ENCODE measurements around the gene IL37. TPM values are rescaled to one million over a fixed set of nuclear protein-coding genes. Genes with fewer than 3 reads are reported as not detected.

The IL37 gene
- total and polyA plus RNA-seq, 9 donors, result not detected

DNA sequence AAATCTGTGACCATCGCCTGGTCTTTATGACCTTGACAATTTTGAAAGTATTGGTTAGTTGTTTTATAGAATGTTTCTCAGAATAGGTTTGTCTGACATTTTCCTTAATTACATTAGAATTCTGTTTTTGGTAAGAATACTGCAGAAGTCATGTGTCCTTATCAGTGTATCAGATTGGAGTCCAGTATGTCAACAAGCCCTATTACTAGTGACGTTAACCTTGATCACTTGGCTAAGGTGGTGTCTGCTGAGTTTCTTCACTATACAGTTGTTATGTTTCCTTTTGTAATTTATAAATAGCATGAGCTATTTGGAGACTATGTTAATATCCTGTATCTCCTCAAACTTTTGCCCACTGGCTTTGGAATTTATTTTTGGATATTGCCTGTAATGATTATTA, 56.1 kb downstream of the IL37 start:
- Histone ChIP-seq H3K4me1 (ENCODE audit: insufficient read depth) (no peaks in the 10 kb centered on the region), H3K36me3 (no peaks in the 10 kb centered on the region), H3K27me3 (no peaks in the 10 kb centered on the region), H3K27ac (no peak overlapping the region), H3K4me3 (no peak overlapping the region), H3K9me3 (no peaks in the 10 kb centered on the region)
- 60 to 70% (median 66%) methylated on average over 2 of the region's 2 CpGs for WGBS, 3 donors
- intact Hi-C loops (cut with DNase I), result no loop called here
- no peak for DNase-seq
- TF ChIP-seq EP300 (IDR thresholded peaks at IDR 0.05), result no peak
- TF ChIP-seq, protein P1, sequence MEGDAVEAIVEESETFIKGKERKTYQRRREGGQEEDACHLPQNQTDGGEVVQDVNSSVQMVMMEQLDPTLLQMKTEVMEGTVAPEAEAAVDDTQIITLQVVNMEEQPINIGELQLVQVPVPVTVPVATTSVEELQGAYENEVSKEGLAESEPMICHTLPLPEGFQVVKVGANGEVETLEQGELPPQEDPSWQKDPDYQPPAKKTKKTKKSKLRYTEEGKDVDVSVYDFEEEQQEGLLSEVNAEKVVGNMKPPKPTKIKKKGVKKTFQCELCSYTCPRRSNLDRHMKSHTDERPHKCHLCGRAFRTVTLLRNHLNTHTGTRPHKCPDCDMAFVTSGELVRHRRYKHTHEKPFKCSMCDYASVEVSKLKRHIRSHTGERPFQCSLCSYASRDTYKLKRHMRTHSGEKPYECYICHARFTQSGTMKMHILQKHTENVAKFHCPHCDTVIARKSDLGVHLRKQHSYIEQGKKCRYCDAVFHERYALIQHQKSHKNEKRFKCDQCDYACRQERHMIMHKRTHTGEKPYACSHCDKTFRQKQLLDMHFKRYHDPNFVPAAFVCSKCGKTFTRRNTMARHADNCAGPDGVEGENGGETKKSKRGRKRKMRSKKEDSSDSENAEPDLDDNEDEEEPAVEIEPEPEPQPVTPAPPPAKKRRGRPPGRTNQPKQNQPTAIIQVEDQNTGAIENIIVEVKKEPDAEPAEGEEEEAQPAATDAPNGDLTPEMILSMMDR (IDR thresholded peaks at IDR 0.05), result no peak
- no peak for TF ChIP-seq POLR2A (IDR thresholded peaks at IDR 0.05)

Other genes with a start within 250 kb of the IL37 start
- gene NT5DC4, start 190.1 kb upstream of the IL37 start, total RNA-seq, result not detected
- gene NT5DC4, start 190.1 kb upstream of the IL37 start, polyA plus RNA-seq, result not detected
- gene CKAP2L, start 146.6 kb upstream of the IL37 start, total RNA-seq, result 1 to 10 TPM in 1 of 7 donors, under 1 TPM in 3, not detected in 3; 0.11 to 1.4 (median 0.14) TPM
- gene CKAP2L, start 146.6 kb upstream of the IL37 start, polyA plus RNA-seq, result 1 to 10 TPM in 1 of 2 donors, under 1 TPM in 1; 0.15 to 1.3 TPM
- gene IL1A, start 126.7 kb upstream of the IL37 start, total RNA-seq, result under 1 TPM in 4 of 7 donors, not detected in 3; 0.10 to 0.69 (median 0.20) TPM
- under 1 TPM in 1 of 2 donors, not detected in 1; 0.07 TPM for gene IL1A, start 126.7 kb upstream of the IL37 start, polyA plus RNA-seq
- gene IL1B, start 74.4 kb upstream of the IL37 start, total RNA-seq, result 1 to 10 TPM in 6 of 7 donors, not detected in 1; 1.5 to 5.2 (median 2.3) TPM
- 1 to 10 TPM in 1 of 2 donors, under 1 TPM in 1; 0.39 to 2.7 TPM for gene IL1B, start 74.4 kb upstream of the IL37 start, polyA plus RNA-seq
- not detected for gene IL36G, start 66.8 kb downstream of the IL37 start, total RNA-seq
- not detected for gene IL36G, start 66.8 kb downstream of the IL37 start, polyA plus RNA-seq
- not detected for gene IL36A, start 94.3 kb downstream of the IL37 start, total RNA-seq
- not detected for gene IL36A, start 94.3 kb downstream of the IL37 start, polyA plus RNA-seq
- not detected for gene IL36B, start 141.7 kb downstream of the IL37 start, total RNA-seq
- not detected for gene IL36B, start 141.7 kb downstream of the IL37 start, polyA plus RNA-seq
- gene IL36RN, start 148.0 kb downstream of the IL37 start, total RNA-seq, result not detected
- gene IL36RN, start 148.0 kb downstream of the IL37 start, polyA plus RNA-seq, result not detected
- not detected for gene IL1F10, start 156.8 kb downstream of the IL37 start, total RNA-seq
- not detected for gene IL1F10, start 156.8 kb downstream of the IL37 start, polyA plus RNA-seq
- gene IL1RN, start 216.4 kb downstream of the IL37 start, total RNA-seq, result 1 to 10 TPM in 2 of 7 donors, under 1 TPM in 4, not detected in 1; 0.36 to 7.9 (median 0.56) TPM
- 1 to 10 TPM in 1 of 2 donors, under 1 TPM in 1; 0.29 to 1.5 TPM for gene IL1RN, start 216.4 kb downstream of the IL37 start, polyA plus RNA-seq